COLO668 (cell line): Measurements from ENCODE around the gene PTS.

Source experiments
- DNase-seq: peaks from one replicate; lab custom pipeline; 2025; ENCODE audit not compliant: unreplicated experiment; lab: John Stamatoyannopoulos, UW

PTS gene

DNA sequence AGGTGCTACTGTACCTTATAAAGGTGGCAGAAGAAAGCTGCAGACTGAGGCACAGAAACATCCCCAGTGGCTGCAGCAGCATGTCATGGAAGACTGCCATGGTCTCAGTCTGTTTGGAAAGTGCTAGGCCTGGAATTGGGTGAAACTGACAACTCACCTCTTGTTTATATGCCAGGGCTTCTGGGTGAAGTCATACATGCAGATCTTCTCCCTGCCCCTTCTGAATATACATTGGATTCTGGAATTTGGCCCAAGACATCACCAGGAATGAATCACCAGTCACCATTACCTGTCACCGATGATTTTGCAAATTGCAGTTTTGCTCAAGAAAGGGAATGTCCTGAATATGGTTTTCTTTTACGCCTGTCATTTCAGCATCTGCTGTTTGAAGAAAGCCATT is 34.3 kb downstream of the PTS start, which contains the start of gene PLET1:
PLET1 (minus strand) TSS at position 371 of the 400 bp plus-strand sequence; CDS start at position 100, 271 bp downstream.
- no peak for DNase-seq

DNA sequence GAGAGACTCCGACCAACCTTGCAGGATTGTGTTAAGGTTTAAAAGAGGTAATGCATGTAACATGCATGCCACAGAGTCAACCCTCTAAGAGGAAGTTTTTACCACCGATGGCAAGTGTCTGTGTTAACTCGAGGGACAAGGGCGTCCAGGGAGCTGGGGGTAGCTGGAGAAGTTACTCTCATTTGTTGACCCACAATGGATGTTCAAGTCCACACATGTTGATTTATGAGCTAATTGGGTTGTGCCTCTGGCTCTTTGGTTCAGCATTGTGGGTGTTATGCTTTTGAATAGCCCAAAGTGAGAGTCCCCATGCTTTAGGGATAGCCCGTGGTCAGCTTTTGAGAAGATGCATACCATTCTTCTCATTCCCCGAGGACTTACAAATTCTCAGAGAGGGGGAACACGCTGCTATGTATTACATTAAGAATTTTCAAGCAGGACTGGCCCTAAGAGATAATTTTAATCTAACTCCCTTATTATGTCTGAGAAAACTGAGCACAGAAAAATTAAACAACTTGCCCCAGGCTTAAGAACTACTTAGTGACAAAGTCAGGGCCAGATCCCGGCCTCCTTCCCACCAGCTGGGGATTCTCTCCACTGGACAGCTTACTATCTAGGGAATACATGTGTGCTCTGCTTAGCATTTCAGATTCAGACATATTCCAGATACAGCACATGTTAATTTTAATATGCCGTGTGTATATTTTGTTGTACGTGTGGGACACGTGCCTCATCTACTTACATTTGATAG is 39.6 kb downstream of the PTS start:
- DNase-seq: no peak

DNA sequence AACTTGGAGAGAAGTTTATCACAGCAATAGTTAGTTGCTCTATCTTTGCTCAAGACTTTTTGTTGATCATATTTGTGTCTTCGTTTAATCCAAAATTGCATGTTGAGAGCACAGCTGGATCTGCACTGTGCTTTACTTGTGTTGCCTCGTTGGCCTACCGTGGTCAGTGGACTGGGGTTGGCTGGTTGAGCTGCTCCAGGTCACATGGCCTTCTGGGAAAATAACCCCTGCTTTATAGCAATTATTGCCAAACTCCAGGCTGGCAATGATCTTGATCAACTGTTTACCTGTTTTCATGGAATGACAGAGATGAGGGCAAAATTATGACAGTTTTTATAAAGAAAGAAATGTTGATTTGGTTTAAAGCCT is 40.2 kb downstream of the PTS start:
- DNase-seq: no peak

DNA sequence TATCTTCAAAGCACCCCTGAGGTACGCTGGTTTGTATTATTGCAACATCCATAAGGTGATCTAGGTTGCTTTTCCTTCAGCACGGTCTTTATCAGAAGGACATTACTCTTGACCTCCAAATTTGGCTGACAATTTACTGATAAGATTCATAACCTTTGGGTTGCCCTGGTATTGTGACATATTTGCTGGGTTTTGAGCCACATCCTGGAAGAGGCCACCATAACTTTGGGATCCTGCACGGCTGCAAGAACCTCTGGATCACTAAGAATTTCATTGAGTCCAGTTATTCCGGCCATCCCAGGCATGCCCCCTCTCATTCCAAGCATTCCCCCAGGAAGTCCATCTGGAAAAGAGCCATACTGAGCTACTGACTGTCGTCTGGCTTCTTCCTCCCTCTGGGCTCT is 41.0 kb downstream of the PTS start:
- no peak for DNase-seq

DNA sequence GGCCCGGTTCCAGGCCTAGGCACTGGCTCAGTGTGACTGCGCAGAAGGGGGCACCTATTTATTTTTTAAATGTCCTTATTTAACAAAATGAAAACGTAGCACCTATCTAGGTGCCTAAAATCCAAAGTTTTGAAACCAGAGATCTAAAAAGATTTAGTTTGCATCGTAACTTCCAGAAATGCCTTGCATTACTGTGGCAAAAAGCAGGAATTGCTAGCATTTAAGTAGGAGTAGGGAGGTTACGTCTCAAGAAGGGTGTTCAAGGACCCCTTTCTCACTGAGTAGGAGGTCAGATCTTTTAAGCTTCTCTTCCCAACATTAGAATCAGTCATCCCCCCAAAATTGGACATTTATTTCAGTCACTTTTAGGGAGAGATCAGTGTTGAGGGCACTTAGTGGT is 42.2 kb downstream of the PTS start:
- DNase-seq: no peak

DNA sequence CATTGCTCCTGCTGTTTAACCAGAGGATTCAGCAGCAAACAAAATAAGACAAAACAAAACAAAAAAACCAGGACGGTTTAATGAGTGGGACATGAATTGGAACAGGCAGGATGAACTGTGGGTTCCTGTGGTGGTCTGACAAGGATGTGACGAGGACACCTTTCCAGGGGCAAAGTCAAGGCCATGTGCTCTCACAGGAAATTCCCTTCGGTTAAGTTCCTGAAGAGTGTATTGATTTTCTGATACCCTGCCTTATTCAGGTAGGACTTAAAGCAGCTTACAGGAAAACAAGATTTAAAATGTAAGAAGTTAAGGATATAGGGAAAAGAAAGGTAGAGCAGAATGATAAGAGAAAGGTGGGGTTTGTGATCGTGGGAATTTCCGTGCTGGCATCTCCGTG is 42.9 kb downstream of the PTS start:
- DNase-seq: no peak

DNA sequence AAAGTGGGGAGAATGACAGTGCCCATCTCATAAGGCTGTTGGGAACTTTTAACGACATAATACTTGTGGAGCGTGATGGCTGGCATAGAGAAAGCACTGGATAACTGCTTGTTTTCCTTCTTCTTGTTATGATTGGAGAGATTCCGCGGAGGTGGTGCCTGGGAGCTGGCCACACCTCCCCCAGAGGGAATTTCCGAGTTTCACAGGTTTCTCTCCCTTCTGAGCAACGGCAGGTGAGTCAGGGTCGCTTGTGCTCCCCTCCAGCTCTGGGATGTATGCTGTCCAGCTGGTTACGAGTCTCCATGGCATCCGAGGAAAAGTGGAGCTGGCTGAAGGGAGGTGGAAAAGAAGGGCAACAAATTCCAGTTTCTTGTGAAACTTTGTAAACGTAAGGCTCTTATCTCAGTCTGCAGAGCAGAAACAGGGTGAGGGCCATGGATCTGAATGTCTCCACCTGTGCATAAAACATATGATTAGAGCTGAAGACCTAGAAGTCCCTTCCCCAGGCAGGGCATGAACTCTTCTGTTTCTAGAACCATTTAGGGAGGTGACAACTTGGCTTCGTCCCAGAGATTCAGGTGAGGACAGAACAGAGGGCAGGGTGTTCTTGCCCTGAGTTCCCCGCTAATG is 44.4 kb downstream of the PTS start:
- DNase-seq: peak; percentile 46

DNA sequence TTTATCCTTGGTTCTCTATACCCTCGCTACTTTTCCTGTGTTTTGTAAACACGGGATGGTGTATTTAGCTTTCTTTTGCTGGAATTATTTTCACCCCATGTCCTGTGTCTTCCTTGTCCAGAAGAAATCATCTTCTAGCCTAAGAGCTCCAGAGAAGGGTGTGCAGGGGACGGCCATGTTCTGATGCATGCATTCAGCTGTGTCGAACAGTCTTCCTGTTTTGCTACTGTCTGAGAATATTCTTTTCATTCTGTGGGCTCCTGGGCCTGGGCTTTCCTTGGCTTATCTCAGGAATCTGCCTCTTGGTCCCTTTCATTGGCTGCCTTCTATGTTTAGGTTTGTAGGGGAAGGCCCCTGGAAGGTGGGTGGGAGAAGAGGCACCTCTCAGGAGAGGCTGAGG is 45.0 kb downstream of the PTS start:
- no peak for DNase-seq

DNA sequence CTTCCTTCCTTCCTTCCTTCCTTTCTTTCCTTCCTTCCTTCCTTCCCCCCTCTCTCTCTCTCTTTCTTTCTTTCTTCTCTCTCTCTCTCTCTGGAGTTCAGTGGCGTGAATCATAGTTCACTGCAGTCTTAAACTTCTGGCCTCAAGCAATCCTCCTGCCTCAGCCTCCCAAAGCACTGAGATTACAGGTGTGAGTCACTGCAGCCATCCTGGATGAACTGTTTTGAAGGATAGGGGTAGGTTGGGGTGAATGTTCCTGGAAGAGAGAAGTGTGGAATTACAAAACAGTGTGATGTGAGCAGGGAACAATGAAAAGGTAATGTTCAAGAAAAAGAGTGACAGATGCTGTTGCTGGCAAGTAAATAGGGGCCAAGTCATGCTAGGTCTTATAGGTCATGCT is 46.8 kb downstream of the PTS start:
- no peak for DNase-seq

DNA sequence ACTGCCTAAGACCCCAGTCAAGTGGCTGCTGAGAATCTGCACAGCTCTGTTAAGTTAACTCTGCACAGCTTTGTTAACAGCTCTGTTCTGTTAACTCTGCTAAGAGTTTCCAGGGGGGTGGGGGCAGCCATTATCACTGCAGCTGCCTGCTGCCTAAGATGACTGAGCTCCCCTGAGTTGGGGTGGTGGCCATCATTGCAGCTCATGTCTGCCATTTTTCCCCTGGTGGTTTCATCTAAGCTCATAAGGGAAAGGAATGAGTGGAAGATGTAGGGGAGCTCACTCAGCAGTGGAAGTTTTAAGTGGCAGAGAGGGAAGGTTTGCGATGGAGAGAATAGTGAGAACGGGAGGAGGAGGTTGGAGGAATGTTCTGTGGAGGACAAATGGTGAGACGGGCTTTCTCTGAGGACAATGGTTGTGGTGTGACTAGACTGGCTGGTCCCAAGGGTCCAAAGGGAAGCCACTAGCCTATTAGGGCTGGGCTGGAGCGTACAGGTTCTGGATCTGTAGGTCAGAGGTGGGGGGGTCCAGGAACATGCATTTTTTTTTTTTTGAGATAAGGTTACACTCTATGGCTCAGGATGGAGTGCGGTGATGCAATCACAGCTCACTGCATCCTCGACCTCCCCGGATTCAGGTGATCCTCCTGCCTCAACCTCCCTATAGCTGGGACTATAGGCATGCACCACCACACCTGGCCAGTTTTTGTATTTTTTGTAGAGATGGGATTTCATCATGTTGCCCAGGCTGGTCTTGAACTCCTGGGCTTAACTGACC is 48.0 kb downstream of the PTS start:
- no peak for DNase-seq

DNA sequence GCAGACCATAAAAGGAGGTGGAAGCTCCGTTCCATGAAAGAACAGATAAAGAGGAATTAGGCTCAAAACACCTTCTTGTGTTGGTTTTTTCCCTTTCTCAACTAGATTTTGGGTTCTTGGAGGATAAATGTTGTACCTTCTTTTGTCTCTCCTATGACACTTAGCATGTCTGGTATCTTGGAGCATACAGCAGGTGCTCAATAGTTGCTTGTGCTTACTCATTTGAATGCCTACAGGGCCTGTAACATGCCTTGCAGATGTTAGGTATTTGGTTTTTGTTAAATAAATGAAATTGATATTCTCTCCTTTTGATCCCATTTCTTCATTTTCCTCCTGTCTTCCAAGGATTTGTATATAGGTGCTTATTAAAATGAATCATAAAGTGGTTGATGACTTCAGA is 50.8 kb downstream of the PTS start:
- no peak for DNase-seq

DNA sequence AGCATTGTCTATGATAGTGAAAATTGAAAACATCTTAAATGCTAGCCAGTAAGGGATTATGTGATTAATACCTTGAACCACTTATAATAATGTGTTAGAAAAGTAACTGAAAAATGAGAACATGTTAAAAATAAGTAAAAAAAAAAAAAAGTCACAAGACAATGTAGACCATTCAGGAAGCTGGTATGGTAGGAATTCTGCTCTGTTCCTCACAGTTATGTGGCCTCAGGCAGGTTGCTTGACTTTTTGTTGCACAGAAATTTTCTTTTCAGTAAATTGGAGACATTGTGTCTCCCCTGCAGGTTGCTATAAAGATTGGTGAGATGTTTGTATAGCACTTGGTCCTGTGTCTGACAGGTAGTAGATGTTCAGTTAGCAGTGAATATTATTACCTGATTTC is 51.7 kb downstream of the PTS start:
- DNase-seq: no peak

DNA sequence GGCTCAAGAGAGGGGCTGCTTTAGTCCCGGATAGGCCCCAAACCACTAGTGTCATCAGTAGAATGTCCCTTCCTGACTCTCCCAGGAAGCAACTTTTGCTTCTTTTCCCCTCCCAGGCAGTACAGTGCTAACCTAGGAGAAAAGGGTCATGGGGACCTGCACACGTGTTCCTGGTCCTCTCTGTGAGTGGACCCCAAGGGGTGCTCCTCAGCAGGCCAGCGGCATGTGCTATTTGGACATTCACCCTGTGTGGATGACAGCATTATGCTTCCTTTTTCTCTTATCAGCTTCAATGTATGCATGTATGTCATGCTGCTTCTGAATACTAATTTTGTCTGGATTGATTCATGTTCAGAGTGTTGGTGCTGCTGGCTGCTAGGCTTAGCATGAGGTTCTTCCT is 52.6 kb downstream of the PTS start:
- no peak for DNase-seq

DNA sequence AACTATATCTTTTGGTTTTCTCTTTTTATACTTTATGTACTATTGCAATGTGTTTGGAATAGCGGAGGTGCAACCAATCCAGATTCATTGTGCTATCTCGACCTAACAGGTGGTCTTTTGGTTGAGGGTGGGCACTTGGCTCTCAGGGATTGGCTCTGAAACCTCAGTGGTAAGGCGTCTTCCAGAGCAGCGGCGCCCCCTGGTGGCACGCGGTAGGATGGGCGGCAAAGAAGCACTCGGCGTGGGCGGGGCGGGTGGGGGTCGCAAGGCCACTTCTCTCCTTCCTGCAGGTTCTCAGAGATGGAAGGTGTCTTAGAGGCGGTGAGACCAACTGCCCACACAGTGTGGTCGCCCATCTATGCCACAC is 53.7 kb downstream of the PTS start:
- peak; percentile 62 for DNase-seq

DNA sequence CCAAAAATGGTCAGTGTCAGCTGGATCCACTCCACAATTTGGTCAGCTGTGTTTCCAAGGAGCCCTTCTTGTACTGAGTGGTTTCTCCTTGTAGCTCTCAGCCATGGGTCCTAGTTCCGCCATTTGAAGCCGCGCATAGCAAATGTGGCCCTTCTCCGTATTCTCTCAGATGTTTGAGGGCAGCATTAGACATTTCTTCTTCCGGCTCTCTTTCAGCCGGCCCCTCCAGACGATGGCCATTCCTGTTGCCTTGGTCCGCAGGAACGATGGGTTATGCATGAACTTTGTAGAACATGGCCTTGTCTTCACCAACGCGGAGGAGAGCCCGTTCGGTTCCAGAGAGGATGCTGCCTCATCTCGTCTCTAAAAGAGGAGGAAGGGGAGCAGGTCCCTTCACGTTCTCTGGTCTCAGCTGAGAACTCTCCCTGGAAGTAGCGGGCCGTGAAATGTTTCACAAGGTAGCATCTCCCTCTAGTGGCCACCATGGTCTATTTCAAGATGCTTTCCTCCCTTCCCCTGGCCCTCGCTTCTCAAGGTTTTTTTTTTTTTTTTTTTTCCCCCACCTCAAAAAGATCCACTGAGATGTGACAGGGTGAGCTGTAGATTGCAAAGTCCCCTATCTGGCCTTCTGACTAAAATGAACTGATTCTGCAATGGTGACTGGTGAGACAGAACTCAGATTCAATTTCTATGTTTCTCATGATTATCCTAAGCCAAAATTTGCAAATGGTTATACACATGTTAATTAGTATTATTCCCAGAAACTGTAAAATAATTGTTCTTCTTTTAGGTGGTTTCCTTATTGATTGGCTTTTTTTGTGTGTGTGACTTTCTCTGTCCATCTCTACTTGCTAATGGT is 54.3 kb downstream of the PTS start:
- peak; percentile 48 for DNase-seq

DNA sequence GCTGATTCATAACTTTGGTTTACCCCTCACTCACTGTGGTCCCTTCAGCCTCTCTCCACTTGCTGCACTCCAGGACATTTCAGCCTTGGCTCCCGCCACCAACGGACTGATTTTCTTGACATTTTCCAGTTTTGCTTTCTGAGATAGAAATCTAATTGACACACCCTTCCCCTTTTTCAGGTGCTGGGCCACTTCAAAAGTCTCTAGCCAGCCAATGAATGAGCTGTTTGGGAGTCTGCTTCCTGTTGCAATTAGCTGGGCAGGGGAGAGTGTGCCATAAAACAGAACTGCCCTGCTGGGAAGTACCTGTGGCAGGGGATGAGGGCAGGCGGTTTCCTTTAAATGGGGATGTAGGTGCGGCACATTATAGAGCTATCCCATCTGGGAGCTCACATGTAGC is 55.5 kb downstream of the PTS start:
- DNase-seq: no peak
